ENCODE measurements around the gene DNAH2. TPM values are rescaled to one million over a fixed set of nuclear protein-coding genes. Genes with fewer than 3 reads are reported as not detected.

The DNAH2 gene
- total RNA-seq, 4 donors from 2014 or later = under 0.01 to 1.4 (median 0.48) TPM

DNA sequence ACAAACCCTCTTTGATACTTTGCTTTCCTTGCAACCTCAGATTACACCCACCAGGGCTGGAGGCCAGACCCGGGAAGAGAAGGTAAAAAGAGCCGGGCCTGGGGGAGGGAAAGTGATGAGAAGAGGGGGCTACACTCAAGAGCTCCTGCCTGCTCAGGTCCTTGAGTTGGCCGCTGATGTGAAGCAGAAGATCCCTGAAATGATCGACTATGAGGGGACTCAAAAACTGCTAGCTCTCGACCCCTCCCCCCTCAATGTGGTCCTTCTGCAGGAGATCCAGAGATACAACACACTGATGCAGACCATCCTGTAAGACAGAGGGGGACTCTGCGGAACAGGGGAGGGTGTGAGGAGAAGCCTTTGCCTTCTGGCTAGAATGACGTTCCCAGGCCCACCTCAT lies 113.7 kb downstream of the DNAH2 start:
- no peaks in the 10 kb centered on the region for H3K4me1 ChIP-seq
- intact Hi-C loops (cut with DNase I; ENCODE audit: low total_unique reads) = no loop called here
- no peak overlapping the region for H3K27ac ChIP-seq
- no peaks in the 10 kb centered on the region for H3K36me3 ChIP-seq
- TF ChIP-seq, protein P1, sequence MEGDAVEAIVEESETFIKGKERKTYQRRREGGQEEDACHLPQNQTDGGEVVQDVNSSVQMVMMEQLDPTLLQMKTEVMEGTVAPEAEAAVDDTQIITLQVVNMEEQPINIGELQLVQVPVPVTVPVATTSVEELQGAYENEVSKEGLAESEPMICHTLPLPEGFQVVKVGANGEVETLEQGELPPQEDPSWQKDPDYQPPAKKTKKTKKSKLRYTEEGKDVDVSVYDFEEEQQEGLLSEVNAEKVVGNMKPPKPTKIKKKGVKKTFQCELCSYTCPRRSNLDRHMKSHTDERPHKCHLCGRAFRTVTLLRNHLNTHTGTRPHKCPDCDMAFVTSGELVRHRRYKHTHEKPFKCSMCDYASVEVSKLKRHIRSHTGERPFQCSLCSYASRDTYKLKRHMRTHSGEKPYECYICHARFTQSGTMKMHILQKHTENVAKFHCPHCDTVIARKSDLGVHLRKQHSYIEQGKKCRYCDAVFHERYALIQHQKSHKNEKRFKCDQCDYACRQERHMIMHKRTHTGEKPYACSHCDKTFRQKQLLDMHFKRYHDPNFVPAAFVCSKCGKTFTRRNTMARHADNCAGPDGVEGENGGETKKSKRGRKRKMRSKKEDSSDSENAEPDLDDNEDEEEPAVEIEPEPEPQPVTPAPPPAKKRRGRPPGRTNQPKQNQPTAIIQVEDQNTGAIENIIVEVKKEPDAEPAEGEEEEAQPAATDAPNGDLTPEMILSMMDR (IDR thresholded peaks at IDR 0.05) = no peak
- TF ChIP-seq POLR2A (IDR thresholded peaks at IDR 0.05) = no peak
- H3K4me3 ChIP-seq = no peak overlapping the region
- DNase-seq = no peak
- no peaks in the 10 kb centered on the region for H3K27me3 ChIP-seq
- H3K9me3 ChIP-seq = no peaks in the 10 kb centered on the region

DNA sequence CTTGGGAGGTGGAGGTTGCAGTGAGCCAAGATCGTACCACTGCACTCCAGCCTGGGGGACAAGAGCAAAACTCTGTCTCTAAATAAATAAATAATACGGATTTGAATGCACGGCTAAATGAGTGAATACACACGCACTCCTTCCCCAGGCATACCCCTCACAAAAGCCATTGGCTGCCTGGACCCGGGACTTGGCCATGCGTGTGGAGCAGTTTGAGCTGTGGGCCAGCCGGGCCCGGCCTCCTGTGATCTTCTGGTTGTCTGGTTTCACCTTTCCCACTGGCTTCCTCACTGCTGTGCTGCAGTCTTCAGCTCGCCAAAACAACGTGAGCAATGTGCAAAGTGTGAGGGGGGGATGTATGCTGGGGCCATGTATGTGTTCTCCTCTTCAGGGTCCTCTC lies 114.9 kb downstream of the DNAH2 start:
- Histone ChIP-seq H3K36me3 (no peaks in the 10 kb centered on the region), H3K27ac (no peak overlapping the region), H3K27me3 (no peaks in the 10 kb centered on the region), H3K4me1 (peaks cover 4 to 6% of the 10 kb centered on the region in 2 donors), H3K4me3 (no peak overlapping the region), H3K9me3 (no peaks in the 10 kb centered on the region)
- TF ChIP-seq, protein P1 (IDR thresholded peaks at IDR 0.05) = no peak
- TF ChIP-seq POLR2A (IDR thresholded peaks at IDR 0.05) = no peak
- no peak for DNase-seq
- intact Hi-C loops (cut with DNase I; ENCODE audit: low total_unique reads) = no loop called here

DNA sequence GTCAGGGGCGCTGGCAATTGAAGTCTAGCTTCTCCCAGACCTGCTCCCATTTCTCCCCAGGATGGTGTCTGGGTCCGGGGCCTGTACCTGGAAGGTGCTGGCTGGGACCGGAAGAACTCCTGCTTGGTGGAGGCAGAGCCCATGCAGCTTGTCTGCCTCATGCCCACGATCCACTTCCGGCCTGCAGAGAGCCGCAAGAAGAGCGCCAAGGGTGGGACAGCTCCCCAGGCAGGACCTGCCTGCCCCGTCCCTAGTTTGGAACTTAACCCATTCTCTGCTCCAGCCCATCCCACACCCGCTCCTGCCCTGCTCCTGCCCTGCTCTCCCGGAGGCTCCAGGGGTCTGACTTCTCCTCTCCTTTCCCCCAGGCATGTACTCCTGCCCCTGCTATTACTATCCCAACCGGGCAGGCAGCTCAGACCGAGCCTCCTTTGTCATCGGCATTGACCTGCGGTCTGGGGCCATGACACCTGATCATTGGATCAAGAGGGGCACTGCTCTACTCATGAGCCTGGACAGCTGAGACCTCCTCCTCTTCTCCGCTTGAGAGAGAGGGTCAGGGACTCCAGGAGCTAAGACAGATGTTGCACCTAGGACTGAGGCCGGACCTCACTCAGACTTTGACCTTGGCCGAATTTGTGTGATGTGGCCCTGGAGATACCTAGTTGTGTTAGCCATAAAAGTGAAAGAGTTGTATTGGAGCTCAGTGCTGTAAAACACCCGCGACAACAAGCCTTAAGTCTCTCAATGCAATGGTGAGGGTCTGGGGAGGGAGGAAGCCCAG lies 115.7 kb downstream of the DNAH2 start:
- H3K27me3 ChIP-seq = no peaks in the 10 kb centered on the region
- no peaks in the 10 kb centered on the region for H3K9me3 ChIP-seq
- peak in 1 of 2 donors; percentile 29 for DNase-seq
- no peak for TF ChIP-seq POLR2A (IDR thresholded peaks at IDR 0.05)
- TF ChIP-seq, protein P1 (IDR thresholded peaks at IDR 0.05) = no peak
- peaks cover 4 to 8% of the 10 kb centered on the region in 2 donors for H3K4me1 ChIP-seq
- peak overlapping the region; percentile 93 to 98 for H3K27ac ChIP-seq
- no peaks in the 10 kb centered on the region for H3K36me3 ChIP-seq
- intact Hi-C loops (cut with DNase I; ENCODE audit: low total_unique reads) = no loop called here
- H3K4me3 ChIP-seq = peak overlapping the region; percentile 61 to 76

DNA sequence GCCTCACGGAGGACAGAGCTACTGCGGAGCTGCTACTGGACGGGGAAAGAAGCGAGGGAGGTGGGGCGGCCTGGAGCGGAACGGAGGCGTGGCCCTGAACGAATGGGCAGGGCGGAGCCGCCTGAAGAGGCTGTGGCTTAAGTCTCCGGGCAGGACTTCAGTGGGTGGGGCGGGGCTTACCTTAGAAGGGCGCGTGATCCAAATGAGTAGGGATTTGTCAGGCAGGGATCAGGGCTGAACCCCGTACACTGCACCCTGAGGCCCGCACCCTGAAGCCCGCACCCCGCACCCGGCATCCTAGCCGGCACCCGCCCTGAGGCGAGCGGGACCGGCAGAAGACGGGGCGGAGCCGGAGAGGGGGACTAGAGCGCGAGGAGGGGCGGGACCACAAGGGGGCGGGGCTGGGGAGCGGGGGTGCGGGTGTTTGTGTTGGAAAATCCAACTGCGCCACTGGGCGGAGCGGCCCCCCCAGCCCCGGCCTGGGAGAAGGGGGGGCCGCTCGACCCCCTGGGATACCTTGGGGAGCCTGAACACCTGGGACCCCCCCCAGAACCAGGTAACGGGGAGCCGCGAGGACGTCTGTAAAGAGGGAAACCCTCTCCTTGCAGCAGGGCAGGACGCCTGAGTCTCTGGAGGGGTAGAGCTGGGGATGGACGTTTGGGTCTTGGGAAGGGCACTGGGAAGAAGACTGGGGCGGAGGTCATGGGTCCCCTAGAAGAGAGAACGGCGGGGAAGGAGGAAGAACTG lies 116.4 kb downstream of the DNAH2 start, which contains the start of gene KDM6B:
Gene KDM6B (plus strand): TSS at position 423 of the 747 bp plus-strand sequence. CDS start 11,338 bp downstream, outside the sequence.
- TF ChIP-seq POLR2A (IDR thresholded peaks at IDR 0.05) = peak; percentile 42 to 59
- TF ChIP-seq, protein P1 (IDR thresholded peaks at IDR 0.05) = peak in 1 of 4 experiments; percentile 27
- intact Hi-C loops (cut with DNase I; ENCODE audit: low total_unique reads) = no loop called here
- H3K27ac ChIP-seq = peak within 1 kb of the TSS; percentile 93 to 98
- H3K36me3 ChIP-seq = no peaks in the 10 kb centered on the region
- H3K4me1 ChIP-seq = peaks cover 8 to 9% of the 10 kb centered on the region in 2 donors
- H3K27me3 ChIP-seq = no peaks in the 10 kb centered on the region
- peak within 1 kb of the TSS; percentile 61 to 76 for H3K4me3 ChIP-seq
- peak; percentile 92 to 95 for DNase-seq
- H3K9me3 ChIP-seq = no peaks in the 10 kb centered on the region

DNA sequence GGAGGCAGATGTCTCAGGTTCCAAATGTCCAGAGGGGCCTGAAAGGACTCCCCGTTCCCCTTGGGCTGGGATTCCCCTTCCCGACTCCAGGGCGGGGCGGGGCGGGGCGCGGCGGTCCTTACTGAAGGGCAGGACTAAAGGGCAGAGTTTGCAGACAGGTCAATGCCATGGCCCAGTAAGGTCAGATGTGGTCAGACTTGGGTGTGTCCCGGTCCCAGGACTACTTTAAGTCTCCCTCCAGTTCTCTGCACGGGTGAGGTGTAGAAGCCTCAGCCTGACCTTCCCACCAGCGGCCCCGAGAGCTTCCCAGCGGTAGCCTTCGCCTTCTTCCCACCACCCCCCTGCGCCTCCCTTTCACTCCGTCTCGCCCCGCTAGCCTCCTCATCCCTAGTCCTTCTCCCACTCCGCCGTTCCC lies 117.0 kb downstream of the DNAH2 start:
- H3K9me3 ChIP-seq = no peaks in the 10 kb centered on the region
- intact Hi-C loops (cut with DNase I; ENCODE audit: low total_unique reads) = no loop called here
- H3K27ac ChIP-seq = peak overlapping the region; percentile 93 to 98
- H3K27me3 ChIP-seq = no peaks in the 10 kb centered on the region
- peak overlapping the region; percentile 61 to 76 for H3K4me3 ChIP-seq
- TF ChIP-seq POLR2A (IDR thresholded peaks at IDR 0.05) = no peak
- TF ChIP-seq, protein P1 (IDR thresholded peaks at IDR 0.05) = no peak
- no peaks in the 10 kb centered on the region for H3K36me3 ChIP-seq
- H3K4me1 ChIP-seq = peaks cover 8 to 10% of the 10 kb centered on the region in 2 donors
- peak; percentile 73 to 75 for DNase-seq
